Neuron (in vitro differentiated cells): Measurements from ENCODE around the gene CLCNKA.

Experiments used
- H2AFZ ChIP-seq: one replicate; pipeline ENCODE4 v1.6.1; 2013; ENCODE audit warnings: low read depth, mild to moderate bottlenecking, inconsistent platforms, low read length, moderate library complexity
- H3K27me3 ChIP-seq: one replicate; pipeline ENCODE4 v1.6.1; 2013; ENCODE audit warnings: low read length; ENCODE audit not compliant: insufficient read depth
- H3K36me3 ChIP-seq: one replicate; pipeline ENCODE4 v1.6.1; 2013; ENCODE audit warnings: low read length; ENCODE audit not compliant: insufficient read depth
- H3K4me1 ChIP-seq: one replicate; pipeline ENCODE4 v1.6.1; 2013; ENCODE audit warnings: low read length; ENCODE audit not compliant: insufficient read depth
- H3K4me3 ChIP-seq: 2 replicates; pipeline ENCODE4 v1.5.1; 2013; ENCODE audit warnings: mild to moderate bottlenecking, low read length, moderate library complexity
- H3K9me3 ChIP-seq: one replicate; pipeline ENCODE4 v1.6.1; 2013; ENCODE audit warnings: low read length

The CLCNKA gene

GRCh38 chr1:16068356-16069270 lies 46.8 kb downstream of the CLCNKA start:
- no peaks in the 10 kb centered on the region for H3K36me3 ChIP-seq
- H3K27me3 ChIP-seq: peaks cover 19% of the 10 kb centered on the region
- peaks cover 37% of the 10 kb centered on the region for H3K4me1 ChIP-seq
- no peak overlapping the region for H3K4me3 ChIP-seq
- H2AFZ ChIP-seq: no peak overlapping the region
- no peaks in the 10 kb centered on the region for H3K9me3 ChIP-seq

DNA sequence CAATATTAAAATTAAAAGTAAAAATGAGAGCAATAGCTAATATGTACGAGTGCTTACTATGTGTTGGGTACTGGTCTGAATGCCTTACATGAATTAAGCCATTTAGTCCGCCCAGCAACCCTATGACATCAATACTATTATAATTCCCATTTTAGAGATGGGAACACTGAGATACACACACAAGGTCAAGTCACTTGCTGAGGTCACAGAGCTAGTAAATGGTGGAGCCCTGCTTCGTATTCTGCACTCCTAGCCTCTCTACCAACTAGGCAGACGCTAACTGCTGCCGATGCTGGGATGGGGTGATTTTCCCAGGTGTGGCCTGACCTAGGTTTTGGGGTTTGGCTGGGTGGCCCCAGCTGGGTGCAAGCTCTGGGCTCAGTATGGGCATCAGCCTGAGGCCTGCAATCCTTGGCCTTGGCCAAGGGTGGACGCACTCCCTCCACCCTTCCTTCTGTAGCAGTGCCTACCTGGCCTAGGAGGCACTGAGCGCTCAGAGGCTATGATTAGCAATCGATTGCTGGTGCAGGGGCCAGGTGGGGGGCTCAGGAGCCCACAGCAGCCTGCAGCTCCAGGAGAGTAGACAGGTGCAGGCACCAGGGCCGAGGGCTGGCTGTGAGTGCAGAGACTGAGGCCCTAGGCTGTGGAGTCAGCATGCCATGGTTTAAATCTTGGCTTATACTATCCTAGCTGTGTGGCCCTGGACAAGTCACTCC lies 49.0 kb downstream of the CLCNKA start:
- peaks cover 19% of the 10 kb centered on the region for H3K27me3 ChIP-seq
- no peak overlapping the region for H2AFZ ChIP-seq
- H3K36me3 ChIP-seq: no peaks in the 10 kb centered on the region
- H3K4me1 ChIP-seq: peaks cover 37% of the 10 kb centered on the region
- no peak overlapping the region for H3K4me3 ChIP-seq
- no peaks in the 10 kb centered on the region for H3K9me3 ChIP-seq

GRCh38 chr1:16071614-16072013 lies 49.8 kb downstream of the CLCNKA start:
- peaks cover 37% of the 10 kb centered on the region for H3K4me1 ChIP-seq
- H3K27me3 ChIP-seq: peaks cover 26% of the 10 kb centered on the region
- H3K9me3 ChIP-seq: no peaks in the 10 kb centered on the region
- H3K36me3 ChIP-seq: no peaks in the 10 kb centered on the region
- no peak overlapping the region for H2AFZ ChIP-seq
- no peak overlapping the region for H3K4me3 ChIP-seq

- Histone ChIP-seq H3K27me3 (peaks cover 28% of the 10 kb centered on the region), H3K4me1 (peaks cover 33% of the 10 kb centered on the region)
Measured at GRCh38 chr1:16072095-16072494, 50.3 kb downstream of the CLCNKA start.

DNA sequence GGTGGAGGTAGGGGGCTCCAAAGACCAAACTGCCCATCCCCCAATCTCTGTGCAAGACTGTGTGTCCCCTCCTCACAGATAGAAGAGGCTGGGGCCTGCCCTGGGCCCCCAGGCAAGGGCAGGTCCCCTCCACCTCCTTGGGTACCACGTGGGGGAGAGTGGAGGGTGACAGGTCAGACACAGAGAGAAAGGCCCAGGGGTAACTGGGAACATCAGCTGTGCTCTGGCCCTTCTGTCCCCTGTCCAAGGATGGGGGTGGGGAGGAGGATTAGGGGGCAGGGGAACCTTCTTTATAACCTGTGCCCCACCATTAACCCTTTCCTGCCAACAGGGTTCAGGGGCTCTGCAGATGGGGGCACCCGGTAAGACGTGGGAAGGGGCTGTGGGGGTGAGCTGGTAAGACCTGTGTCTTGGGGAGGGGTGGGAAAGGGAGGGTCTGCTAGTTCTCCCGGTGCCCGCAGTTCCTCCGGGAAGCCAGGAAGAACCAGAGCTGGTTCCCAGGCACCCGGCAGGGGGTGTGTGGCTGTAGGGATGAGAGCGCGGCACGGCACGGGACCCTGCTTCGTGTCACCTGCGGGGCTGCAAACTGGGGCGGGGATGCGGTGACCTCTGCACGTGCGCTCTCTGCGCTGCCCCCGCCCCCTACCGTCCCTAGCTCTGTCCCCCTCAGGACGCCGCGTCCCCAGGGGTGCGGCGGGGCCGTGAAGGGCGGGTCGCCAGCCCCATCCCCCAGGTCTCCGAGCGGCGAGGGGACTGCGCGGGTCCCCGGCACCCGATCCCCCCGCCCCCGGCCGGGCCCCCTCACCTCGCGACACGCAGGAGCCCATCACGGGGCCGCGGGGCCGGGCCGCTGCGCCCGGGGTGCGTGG lies 51.0 kb downstream of the CLCNKA start:
- Histone ChIP-seq H3K9me3 (no peaks in the 10 kb centered on the region), H3K36me3 (no peaks in the 10 kb centered on the region), H2AFZ (peak overlapping the region; percentile 22), H3K27me3 (peaks cover 28% of the 10 kb centered on the region), H3K4me3 (peak overlapping the region; percentile 24), H3K4me1 (peaks cover 25% of the 10 kb centered on the region)

More at GRCh38 chr1:16072095-16072494, 50.3 kb downstream of the CLCNKA start:
- Histone ChIP-seq H3K36me3 (no peaks in the 10 kb centered on the region), H3K4me3 (no peak overlapping the region), H3K9me3 (no peaks in the 10 kb centered on the region), H2AFZ (no peak overlapping the region)

- peaks cover 17% of the 10 kb centered on the region for H3K4me1 ChIP-seq
- H3K36me3 ChIP-seq: no peaks in the 10 kb centered on the region
- H3K4me3 ChIP-seq: peak within 1 kb of the TSS; percentile 33
- peak within 1 kb of the TSS; percentile 22 for H2AFZ ChIP-seq
- H3K27me3 ChIP-seq: peaks cover 28% of the 10 kb centered on the region
- no peaks in the 10 kb centered on the region for H3K9me3 ChIP-seq
Measured at GRCh38 chr1:16073490-16074119, 51.8 kb downstream of the CLCNKA start, which contains the start of gene FAM131C. FAM131C (minus strand) TSS chr1:16073651; CDS start chr1:16073442, 209 bp downstream.

DNA sequence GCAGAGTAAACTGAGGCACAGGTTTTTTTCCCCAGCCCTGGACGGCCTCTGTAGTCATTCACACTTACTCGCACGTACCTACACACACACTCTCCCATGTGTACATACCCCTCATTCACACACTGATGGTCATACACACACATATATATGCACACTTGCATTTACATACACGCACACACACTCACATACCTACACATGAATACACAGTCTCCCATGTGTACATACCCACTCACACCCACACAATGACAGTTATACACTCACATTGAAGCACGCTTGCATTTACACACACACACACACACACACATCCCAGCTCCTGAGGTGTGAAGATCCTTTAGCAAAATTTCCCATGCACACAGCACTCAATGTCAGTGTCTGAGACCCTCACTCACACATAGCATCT lies 52.4 kb downstream of the CLCNKA start:
- peaks cover 16% of the 10 kb centered on the region for H3K4me1 ChIP-seq
- H3K4me3 ChIP-seq: no peak overlapping the region
- peaks cover 28% of the 10 kb centered on the region for H3K27me3 ChIP-seq

DNA sequence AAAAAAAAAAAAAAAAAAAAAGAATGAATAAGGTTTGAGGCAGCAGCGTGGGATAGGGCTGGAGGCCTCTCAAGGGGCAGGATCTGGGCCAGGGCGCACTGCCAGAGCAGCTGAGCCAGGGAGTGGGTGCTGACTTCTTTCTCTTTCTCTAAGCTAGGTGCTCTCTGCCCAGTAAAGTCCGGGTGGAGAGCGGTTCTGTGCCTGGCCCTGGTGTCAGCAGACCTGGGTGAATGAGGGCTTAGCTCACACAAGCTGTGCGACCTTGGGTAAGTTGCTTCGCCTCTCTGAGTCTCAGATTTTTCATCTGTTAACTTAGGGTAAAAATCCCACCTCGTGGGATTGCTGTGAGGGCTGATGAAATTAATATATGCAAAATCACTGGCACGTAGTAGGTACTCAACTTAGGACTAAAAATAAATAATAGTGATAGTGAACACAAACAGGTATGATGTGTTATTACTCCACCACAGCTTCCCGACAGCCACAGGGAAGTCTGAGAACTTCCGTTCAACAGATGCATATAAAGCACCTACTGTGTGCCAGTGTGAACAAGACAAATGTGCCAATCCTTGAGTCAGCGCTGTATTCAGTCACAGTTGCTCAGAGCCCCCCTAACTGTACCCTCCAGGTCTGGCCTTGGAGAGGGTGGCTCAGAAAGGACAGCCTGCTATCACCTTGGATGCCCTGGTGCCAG lies 53.6 kb downstream of the CLCNKA start:
- H3K36me3 ChIP-seq: no peaks in the 10 kb centered on the region
- H3K9me3 ChIP-seq: no peaks in the 10 kb centered on the region
- peaks cover 16% of the 10 kb centered on the region for H3K4me1 ChIP-seq
- no peak overlapping the region for H3K4me3 ChIP-seq
- H2AFZ ChIP-seq: no peak overlapping the region
- H3K27me3 ChIP-seq: peaks cover 28% of the 10 kb centered on the region

More for the DNA sequence above, 52.4 kb downstream of the CLCNKA start:
- Histone ChIP-seq H3K36me3 (no peaks in the 10 kb centered on the region), H3K9me3 (no peaks in the 10 kb centered on the region), H2AFZ (no peak overlapping the region)

DNA sequence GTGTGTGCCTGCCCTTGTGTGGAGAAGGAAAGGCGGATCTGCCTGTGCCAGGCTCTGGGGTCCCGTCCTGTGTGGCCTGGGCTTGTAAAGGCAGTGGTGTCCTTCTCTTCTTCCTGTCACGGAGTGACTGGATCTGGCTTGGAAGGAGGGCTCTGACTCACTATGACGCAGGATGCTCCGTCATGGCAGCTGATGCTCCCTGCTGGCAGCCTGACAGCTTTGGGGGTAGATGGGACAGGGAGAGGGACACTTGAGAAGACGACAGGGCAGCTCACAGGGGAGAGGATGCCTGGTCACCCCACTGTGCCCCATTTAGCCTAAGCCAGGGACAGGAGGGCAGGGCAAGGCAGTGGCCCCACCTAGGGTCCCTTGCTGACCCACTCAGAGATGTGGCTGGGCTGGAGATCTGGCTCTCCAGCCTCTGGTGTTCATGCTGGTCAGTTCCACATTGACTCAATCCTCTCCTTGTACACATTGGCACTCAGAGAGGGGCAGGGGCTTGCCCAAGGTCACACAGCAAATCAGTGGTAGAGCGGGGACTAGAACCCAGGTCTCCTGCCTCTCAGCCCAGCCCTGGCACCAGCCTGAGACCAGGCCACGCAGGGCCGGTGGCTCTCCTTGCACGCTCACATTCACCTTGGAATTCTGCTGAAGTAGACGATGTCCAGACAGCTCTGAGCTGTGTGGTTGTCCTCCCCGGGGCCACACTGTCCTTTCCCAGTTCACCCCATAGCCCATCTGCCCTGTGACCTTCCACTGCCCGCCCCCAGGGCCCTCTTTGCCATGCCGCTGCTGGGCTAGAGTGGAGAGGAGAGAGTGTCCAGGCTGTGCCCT lies 54.4 kb downstream of the CLCNKA start:
- no peak overlapping the region for H3K4me3 ChIP-seq
- H3K27me3 ChIP-seq: peaks cover 28% of the 10 kb centered on the region
- H3K9me3 ChIP-seq: no peaks in the 10 kb centered on the region
- H3K4me1 ChIP-seq: peaks cover 16% of the 10 kb centered on the region
- H3K36me3 ChIP-seq: no peaks in the 10 kb centered on the region
- no peak overlapping the region for H2AFZ ChIP-seq

GRCh38 chr1:16076865-16077238 lies 55.0 kb downstream of the CLCNKA start:
- H3K4me1 ChIP-seq: peaks cover 16% of the 10 kb centered on the region

DNA sequence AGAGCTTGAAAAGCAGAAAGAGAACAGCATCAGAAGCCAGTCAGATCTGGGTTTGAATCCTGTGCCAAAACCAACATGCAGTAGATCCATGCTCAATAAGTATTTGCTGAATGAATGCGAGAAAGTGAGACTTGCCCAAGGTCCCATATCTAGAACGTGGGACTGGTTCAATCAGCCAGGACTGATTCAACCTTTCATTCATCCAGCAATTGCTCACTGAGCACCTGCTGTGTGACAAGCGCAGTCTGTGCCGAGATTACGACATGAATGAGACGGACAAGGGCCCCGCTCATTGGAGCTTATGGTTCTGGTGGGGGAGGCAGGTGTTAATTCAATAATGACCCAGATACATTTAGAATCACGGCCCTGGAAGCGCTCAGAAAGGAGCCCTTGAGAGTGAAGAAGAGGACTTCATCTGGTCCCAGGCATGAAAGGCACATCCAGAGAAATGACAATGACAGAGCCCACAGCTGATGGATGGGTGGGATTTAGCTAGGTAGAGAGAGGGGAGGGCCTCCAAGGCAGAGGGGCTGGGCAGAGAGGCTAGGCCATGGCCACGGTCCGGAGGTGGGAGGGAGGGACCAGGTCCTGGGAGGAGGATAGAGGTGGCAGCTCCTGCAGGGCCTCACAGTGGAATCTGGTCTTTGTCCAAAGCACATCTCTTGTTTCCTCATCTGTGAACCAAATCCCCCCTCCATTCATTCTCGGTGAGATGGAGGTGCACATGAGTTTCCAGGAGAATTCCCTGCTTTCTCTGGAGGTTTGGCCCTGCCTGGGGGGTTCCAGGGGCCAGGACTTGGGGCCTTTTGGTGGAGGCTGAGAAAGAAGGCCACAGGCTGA lies 55.8 kb downstream of the CLCNKA start:
- H3K4me3 ChIP-seq: no peak overlapping the region
- peaks cover 18% of the 10 kb centered on the region for H3K27me3 ChIP-seq
- H3K9me3 ChIP-seq: no peaks in the 10 kb centered on the region
- H2AFZ ChIP-seq: no peak overlapping the region
- peaks cover 13% of the 10 kb centered on the region for H3K4me1 ChIP-seq
- no peaks in the 10 kb centered on the region for H3K36me3 ChIP-seq

More at GRCh38 chr1:16076865-16077238, 55.0 kb downstream of the CLCNKA start:
- no peak overlapping the region for H2AFZ ChIP-seq
- H3K4me3 ChIP-seq: no peak overlapping the region
- H3K36me3 ChIP-seq: no peaks in the 10 kb centered on the region
- H3K9me3 ChIP-seq: no peaks in the 10 kb centered on the region
- peaks cover 25% of the 10 kb centered on the region for H3K27me3 ChIP-seq
